ENCODE results near the gene DCPS. TPM values are rescaled to one million over a fixed set of nuclear protein-coding genes. Genes with fewer than 3 reads are reported as not detected.

The DCPS gene
- total RNA-seq, 1 experiment from 2014 or later = 34.8 TPM

DNA sequence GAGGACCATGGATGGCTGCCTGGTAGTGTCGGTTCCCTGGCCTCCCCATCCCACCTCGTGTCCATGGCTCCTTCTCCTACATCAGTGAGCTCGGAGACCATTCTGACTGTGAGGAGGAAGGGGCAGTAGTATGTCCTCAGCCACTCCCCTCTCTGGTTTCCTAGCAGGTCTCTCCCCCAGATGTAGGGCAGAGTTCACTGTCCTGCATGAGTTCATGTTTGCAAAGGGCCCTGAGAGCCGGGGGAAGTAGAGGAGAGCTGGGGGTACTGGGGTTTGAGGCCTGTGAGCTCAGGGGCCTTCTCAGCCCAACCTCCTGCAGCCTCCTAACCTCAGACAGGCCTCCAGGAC, 33.2 kb downstream of the DCPS start:
- Histone ChIP-seq H3K9me3 (ENCODE audit: control insufficient read depth, insufficient read depth, low read depth, low read length) (no peaks in the 10 kb centered on the region), H3K27me3 (ENCODE audit: control insufficient read depth, insufficient read depth, low read length) (no peaks in the 10 kb centered on the region), H3K4me3 (ENCODE audit: low read depth in 2 of 2, low read length in 2 of 2) (no peak overlapping the region), H3K36me3 (ENCODE audit: control insufficient read depth, insufficient read depth, low read length) (peaks cover 3% of the 10 kb centered on the region; the same call in 1 of the 2 replicates), H3K4me1 (ENCODE audit: control insufficient read depth, insufficient read depth, low read length) (peaks cover 6% of the 10 kb centered on the region), H3K27ac (ENCODE audit: low read length) (no peak overlapping the region)
- TF ChIP-seq SIN3A (IDR thresholded peaks at IDR 0.05; ENCODE audit: borderline replicate concordance, insufficient read depth, low read depth, low read length) (no peak), POLR2AphosphoS5 (IDR thresholded peaks at IDR 0.05; ENCODE audit: low read depth, low read length) (no peak)
- TF ChIP-seq, protein P1, sequence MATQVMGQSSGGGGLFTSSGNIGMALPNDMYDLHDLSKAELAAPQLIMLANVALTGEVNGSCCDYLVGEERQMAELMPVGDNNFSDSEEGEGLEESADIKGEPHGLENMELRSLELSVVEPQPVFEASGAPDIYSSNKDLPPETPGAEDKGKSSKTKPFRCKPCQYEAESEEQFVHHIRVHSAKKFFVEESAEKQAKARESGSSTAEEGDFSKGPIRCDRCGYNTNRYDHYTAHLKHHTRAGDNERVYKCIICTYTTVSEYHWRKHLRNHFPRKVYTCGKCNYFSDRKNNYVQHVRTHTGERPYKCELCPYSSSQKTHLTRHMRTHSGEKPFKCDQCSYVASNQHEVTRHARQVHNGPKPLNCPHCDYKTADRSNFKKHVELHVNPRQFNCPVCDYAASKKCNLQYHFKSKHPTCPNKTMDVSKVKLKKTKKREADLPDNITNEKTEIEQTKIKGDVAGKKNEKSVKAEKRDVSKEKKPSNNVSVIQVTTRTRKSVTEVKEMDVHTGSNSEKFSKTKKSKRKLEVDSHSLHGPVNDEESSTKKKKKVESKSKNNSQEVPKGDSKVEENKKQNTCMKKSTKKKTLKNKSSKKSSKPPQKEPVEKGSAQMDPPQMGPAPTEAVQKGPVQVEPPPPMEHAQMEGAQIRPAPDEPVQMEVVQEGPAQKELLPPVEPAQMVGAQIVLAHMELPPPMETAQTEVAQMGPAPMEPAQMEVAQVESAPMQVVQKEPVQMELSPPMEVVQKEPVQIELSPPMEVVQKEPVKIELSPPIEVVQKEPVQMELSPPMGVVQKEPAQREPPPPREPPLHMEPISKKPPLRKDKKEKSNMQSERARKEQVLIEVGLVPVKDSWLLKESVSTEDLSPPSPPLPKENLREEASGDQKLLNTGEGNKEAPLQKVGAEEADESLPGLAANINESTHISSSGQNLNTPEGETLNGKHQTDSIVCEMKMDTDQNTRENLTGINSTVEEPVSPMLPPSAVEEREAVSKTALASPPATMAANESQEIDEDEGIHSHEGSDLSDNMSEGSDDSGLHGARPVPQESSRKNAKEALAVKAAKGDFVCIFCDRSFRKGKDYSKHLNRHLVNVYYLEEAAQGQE (IDR thresholded peaks at IDR 0.05; ENCODE audit: insufficient read depth in 1 of 2, low read depth in 2 of 2, low read length in 1 of 2) = no peak
- in situ Hi-C loops (cut with HindIII; ENCODE audit: low pct_unique_long_range_greater_than_20kb, low sequenced_read_pairs) (no loop called here), intact Hi-C loops (cut with micrococcal nuclease; ENCODE audit: unreplicated experiment) (no loop called here)
- CTCF ChIA-PET = no interaction called here
- BruUV-seq (replicated peaks) = no TSS peak
- no peak for ATAC-seq
- POLR2A ChIA-PET = no interaction called here
- DNase-seq (ENCODE audit: low read depth, low spot score) = no peak

- Histone ChIP-seq H3K36me3 (ENCODE audit: control insufficient read depth, insufficient read depth, low read length) (peaks cover 3% of the 10 kb centered on the region; the same call in 1 of the 2 replicates), H3K4me1 (ENCODE audit: control insufficient read depth, insufficient read depth, low read length) (peaks cover 6% of the 10 kb centered on the region), H3K27ac (ENCODE audit: low read length) (no peak overlapping the region), H3K4me3 (ENCODE audit: low read depth in 2 of 2, low read length in 2 of 2) (no peak overlapping the region), H3K9me3 (ENCODE audit: control insufficient read depth, insufficient read depth, low read depth, low read length) (no peaks in the 10 kb centered on the region), H3K27me3 (ENCODE audit: control insufficient read depth, insufficient read depth, low read length) (no peaks in the 10 kb centered on the region)
- CTCF ChIA-PET = no interaction called here
- no peak for DNase-seq (ENCODE audit: low read depth, low spot score)
- in situ Hi-C loops (cut with HindIII; ENCODE audit: low pct_unique_long_range_greater_than_20kb, low sequenced_read_pairs) = no loop called here
- BruUV-seq (replicated peaks) = no TSS peak
- intact Hi-C loops (cut with micrococcal nuclease; ENCODE audit: unreplicated experiment) = no loop called here
- TF ChIP-seq, protein P2, sequence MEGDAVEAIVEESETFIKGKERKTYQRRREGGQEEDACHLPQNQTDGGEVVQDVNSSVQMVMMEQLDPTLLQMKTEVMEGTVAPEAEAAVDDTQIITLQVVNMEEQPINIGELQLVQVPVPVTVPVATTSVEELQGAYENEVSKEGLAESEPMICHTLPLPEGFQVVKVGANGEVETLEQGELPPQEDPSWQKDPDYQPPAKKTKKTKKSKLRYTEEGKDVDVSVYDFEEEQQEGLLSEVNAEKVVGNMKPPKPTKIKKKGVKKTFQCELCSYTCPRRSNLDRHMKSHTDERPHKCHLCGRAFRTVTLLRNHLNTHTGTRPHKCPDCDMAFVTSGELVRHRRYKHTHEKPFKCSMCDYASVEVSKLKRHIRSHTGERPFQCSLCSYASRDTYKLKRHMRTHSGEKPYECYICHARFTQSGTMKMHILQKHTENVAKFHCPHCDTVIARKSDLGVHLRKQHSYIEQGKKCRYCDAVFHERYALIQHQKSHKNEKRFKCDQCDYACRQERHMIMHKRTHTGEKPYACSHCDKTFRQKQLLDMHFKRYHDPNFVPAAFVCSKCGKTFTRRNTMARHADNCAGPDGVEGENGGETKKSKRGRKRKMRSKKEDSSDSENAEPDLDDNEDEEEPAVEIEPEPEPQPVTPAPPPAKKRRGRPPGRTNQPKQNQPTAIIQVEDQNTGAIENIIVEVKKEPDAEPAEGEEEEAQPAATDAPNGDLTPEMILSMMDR (IDR thresholded peaks at IDR 0.05) = no peak
- TF ChIP-seq POLR2AphosphoS5 (IDR thresholded peaks at IDR 0.05; ENCODE audit: low read depth, low read length) (no peak), SIN3A (IDR thresholded peaks at IDR 0.05; ENCODE audit: borderline replicate concordance, insufficient read depth, low read depth, low read length) (no peak), TCF7L2 (IDR thresholded peaks at IDR 0.05; ENCODE audit: low read depth, low read length) (no peak)
- TF ChIP-seq, protein P1 (IDR thresholded peaks at IDR 0.05; ENCODE audit: insufficient read depth in 1 of 2, low read depth in 2 of 2, low read length in 1 of 2) = no peak
- POLR2A ChIA-PET = no interaction called here
- no peak for ATAC-seq
Measured at GRCh38 chr11:126337474-126338241, 33.8 kb downstream of the DCPS start.
